Esophagus muscularis mucosa (tissue), 4 donors: ENCODE results near the gene MUS81. TPM values are rescaled to one million over a fixed set of nuclear protein-coding genes. Genes with fewer than 3 reads are reported as not detected.
"Not testable (repeated sequence)": the region's sequence is repeated elsewhere in the genome, so short reads cannot be mapped to it uniquely, and the experiment has no call there.

Experiments
- DNase-seq: peaks from one replicate; pipeline ENCODE4 v3.0.0-alpha.2; 2017; ENCODE audit errors: extremely low spot score
- H3K27ac ChIP-seq, 4 donors: fragments of 200-600 bp; sonication (generic); replicated peaks in 1 of 4; 1 replicate in 3 of 4; 2 replicates in 1 of 4; pipeline ENCODE4 v1.5.1; 2016 to 2019; ENCODE audit warnings: mild to moderate bottlenecking in 1 of 4
- H3K27me3 ChIP-seq, 4 donors: fragments of 200-600 bp; sonication (generic); one replicate each; pipeline versions ENCODE4 v1.5.1 to v1.6.0; 2016 to 2019
- H3K36me3 ChIP-seq, 4 donors: fragments of 200-600 bp; sonication (generic); one replicate each; pipeline ENCODE4 v1.5.1; 2016 to 2019
- H3K4me1 ChIP-seq, 4 donors: fragments of 200-600 bp; sonication (generic); one replicate each; pipeline ENCODE4 v1.5.1; 2016 to 2019
- H3K4me3 ChIP-seq, 4 donors: fragments of 200-600 bp; sonication (generic); 1 replicate in 2 of 4; 2 replicates in 2 of 4; pipeline ENCODE4 v1.5.1; 2016 to 2019; ENCODE audit warnings: mild to moderate bottlenecking in 4 of 4, moderate library complexity in 1 of 4
- H3K9me3 ChIP-seq, 4 donors: fragments of 200-600 bp; sonication (generic); 1 replicate in 3 of 4; 2 replicates in 1 of 4; pipeline ENCODE4 v1.5.1; 2016 to 2019
- EP300 ChIP-seq: sonication (generic); formaldehyde crosslinking; IDR thresholded peaks from one replicate; pipeline ENCODE4 v1.6.1; 2017; ENCODE audit warnings: antibody characterized with exemption
- POLR2A ChIP-seq: fragments of 450-650 bp; IDR thresholded peaks from one replicate; pipeline ENCODE4 v1.6.1; 2017; ENCODE audit warnings: antibody characterized with exemption, moderate library complexity, mild to moderate bottlenecking, low read depth
- POLR2AphosphoS5 ChIP-seq, 2 donors: sonication (generic); formaldehyde crosslinking; IDR thresholded peaks; one replicate each; pipeline ENCODE4 v1.6.1; 2017; ENCODE audit warnings: antibody characterized with exemption in 2 of 2
- WGBS: methylation state at CpG from one replicate; pipeline ENCODE4 v1.1.5; 2018; 5-methylcytosine and 5-hydroxymethylcytosine counted together
- intact Hi-C: fragments of 100-400 bp; cut with DNase I; formaldehyde crosslinking; loops from one replicate; pipeline ENCODE4 v1.15.1; 2023
- total RNA-seq, 4 donors: library from RNA; depleted of rRNA; stranded (reverse); fragments of >200 nt; gene quantifications; one replicate each; pipeline versions ENCODE4 v1.1.0 to v1.2.1, GENCODE V29; 2016
- TF ChIP-seq, protein P1 (sequence below), 3 experiments: fragments of 200-600 bp in 2 of 3; fragments of 450-650 bp in 1 of 3; sonication (generic) in 2 of 3; IDR thresholded peaks; one replicate each; pipeline ENCODE4 v1.5.1; 2017 to 2019; ENCODE audit warnings: antibody characterized with exemption in 3 of 3, mild to moderate bottlenecking in 2 of 3, moderate library complexity in 1 of 3

The MUS81 gene
- total RNA-seq, 4 donors from 2014 or later: 42.2 to 74.2 (median 58.3) TPM

DNA sequence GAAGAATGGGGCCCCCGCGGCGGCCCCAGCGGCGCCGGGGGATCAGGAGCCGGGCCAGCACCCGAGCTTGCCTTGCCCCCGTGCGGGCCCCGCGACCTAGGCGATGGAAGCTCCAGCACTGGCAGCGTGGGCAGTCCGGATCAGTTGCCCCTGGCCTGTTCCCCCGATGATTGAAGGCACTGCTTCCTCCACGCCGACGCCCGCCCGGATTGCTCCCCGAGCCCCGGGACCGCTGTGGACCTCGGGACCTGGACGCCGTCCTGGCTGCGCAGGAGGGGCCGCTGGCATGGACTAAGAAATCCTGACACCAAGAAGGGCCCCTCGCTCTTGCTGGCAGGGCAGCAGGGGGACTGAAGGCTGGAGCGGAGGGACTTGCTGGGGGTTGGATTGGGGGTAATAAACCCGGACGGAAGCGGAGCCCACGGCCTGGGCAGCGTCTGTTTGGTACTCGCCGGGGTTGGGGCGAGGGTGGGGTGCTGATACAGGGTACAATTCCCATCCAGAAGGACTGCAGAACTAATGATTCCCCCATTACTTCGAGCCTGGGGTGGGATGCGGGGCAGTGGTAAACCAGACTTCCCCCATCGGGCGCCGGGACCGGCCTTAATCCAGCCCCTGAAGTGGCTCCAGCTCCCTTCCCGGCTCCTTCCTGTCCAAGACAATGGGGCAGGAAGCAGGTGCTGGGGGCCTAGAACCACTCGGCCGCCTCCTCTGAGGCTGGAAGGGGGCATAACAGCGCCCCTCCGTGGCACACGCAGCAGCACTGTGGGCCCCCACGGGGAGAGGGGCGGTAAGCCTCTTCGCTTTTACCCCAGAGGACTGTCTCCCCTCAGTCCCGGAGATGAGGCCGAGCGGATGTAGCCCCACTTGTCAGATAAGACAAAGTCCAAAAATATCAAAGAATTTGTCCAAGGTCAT lies 31.2 kb downstream of the MUS81 start:
- TF ChIP-seq POLR2A: no peak
- no peak for TF ChIP-seq EP300
- TF ChIP-seq POLR2AphosphoS5 (IDR thresholded peaks at IDR 0.05): peak; percentile 71 to 75
- TF ChIP-seq, protein P1, sequence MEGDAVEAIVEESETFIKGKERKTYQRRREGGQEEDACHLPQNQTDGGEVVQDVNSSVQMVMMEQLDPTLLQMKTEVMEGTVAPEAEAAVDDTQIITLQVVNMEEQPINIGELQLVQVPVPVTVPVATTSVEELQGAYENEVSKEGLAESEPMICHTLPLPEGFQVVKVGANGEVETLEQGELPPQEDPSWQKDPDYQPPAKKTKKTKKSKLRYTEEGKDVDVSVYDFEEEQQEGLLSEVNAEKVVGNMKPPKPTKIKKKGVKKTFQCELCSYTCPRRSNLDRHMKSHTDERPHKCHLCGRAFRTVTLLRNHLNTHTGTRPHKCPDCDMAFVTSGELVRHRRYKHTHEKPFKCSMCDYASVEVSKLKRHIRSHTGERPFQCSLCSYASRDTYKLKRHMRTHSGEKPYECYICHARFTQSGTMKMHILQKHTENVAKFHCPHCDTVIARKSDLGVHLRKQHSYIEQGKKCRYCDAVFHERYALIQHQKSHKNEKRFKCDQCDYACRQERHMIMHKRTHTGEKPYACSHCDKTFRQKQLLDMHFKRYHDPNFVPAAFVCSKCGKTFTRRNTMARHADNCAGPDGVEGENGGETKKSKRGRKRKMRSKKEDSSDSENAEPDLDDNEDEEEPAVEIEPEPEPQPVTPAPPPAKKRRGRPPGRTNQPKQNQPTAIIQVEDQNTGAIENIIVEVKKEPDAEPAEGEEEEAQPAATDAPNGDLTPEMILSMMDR (IDR thresholded peaks at IDR 0.05): peak; percentile 20 to 38 (median 35)
- Histone ChIP-seq H3K9me3 (no peaks in the 10 kb centered on the region), H3K27me3 (no peaks in the 10 kb centered on the region), H3K4me1 (peaks cover 52 to 72% (median 67%) of the 10 kb centered on the region in 4 donors), H3K27ac (peak overlapping the region; percentile 96 to 100 (median 98)), H3K4me3 (peak overlapping the region; percentile 71 to 84 (median 82)), H3K36me3 (peaks cover 0 to 6% (median 2%) of the 10 kb centered on the region in 4 donors)
- WGBS: 9% methylated on average over 33 of the region's 57 CpGs
- no peak for DNase-seq
- intact Hi-C loops: no loop called here

DNA sequence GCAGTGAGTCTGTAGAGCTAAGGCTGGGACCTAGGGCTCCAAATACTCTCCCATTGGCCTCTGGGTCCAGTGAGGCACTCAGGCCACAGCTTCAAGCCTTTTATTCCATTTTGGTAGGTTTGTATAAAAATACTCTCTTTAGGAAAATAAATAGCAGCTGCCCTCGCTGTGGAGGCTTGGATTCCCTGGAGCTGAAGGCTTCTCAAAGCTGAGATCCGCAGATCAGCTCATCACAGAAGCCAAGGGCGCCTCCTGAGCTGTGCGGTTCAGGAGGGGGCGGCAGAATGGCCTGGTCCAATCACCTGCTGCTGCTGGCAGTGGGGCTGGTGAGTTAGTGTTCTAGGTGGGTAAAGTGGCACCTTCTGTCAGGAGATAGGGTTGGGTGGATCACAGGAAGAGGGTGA lies 31.9 kb downstream of the MUS81 start:
- 36% methylated on average over 4 of the region's 5 CpGs for WGBS

GRCh38 chr11:65892661-65893317 lies 32.6 kb downstream of the MUS81 start:
- H3K27me3 ChIP-seq: no peaks in the 10 kb centered on the region
- TF ChIP-seq EP300 (no peak), POLR2A (no peak), POLR2AphosphoS5 (IDR thresholded peaks at IDR 0.05) (no peak)
- TF ChIP-seq, protein P1 (IDR thresholded peaks at IDR 0.05): no peak
- H3K27ac ChIP-seq: peak overlapping the region; percentile 96 to 100 (median 98)
- H3K9me3 ChIP-seq: no peaks in the 10 kb centered on the region
- no peaks in the 10 kb centered on the region for H3K36me3 ChIP-seq
- peak overlapping the region in 3 of 4 donors; percentile 30 to 84 (median 84) for H3K4me3 ChIP-seq
- DNase-seq: no peak
- intact Hi-C loops: no loop called here
- WGBS: 72% methylated on average over 10 of the region's 10 CpGs
- H3K4me1 ChIP-seq: peaks cover 43 to 58% (median 55%) of the 10 kb centered on the region in 4 donors

More for the DNA sequence above, 31.9 kb downstream of the MUS81 start:
- Histone ChIP-seq H3K4me1 (peaks cover 49 to 65% (median 62%) of the 10 kb centered on the region in 4 donors), H3K27ac (peak overlapping the region; percentile 96 to 100 (median 98)), H3K4me3 (peak overlapping the region; percentile 71 to 84 (median 82))
- H3K9me3 ChIP-seq, DNase-seq, H3K36me3 ChIP-seq, intact Hi-C loops, H3K27me3 ChIP-seq: not testable (repeated sequence)

DNA sequence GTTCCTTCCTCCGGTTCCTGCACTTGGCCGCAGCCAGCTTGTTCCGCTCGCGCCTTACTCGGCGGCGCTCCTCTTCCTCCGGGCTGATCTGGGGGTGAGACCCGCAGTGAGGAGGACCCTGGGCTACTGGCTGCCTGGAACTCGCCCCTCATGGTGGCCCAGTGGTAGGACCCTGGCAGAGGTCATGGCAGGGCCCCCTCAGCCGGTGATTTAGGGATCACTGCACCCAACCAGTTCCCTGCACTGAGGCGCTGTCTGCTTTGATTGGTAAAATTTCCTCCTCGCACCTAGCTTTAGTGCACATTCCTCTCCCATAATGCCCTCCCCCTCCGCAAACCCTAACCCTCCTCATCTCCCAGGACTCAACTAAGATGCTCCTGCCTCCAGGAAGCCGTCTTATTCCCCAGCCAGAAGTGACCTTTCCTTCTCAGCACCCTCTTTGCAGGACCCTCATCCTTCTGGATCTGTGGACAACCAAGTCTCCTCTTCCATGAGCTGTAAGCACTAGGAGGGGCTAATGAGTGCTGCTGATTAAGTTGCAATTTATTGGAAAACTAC lies 33.9 kb downstream of the MUS81 start:
- WGBS: 59% methylated on average over 13 of the region's 16 CpGs
- no peak for TF ChIP-seq POLR2A
- TF ChIP-seq EP300: no peak
- no peak for TF ChIP-seq POLR2AphosphoS5 (IDR thresholded peaks at IDR 0.05)
- TF ChIP-seq, protein P1 (IDR thresholded peaks at IDR 0.05): no peak
- peaks cover 42 to 57% (median 51%) of the 10 kb centered on the region in 4 donors for H3K4me1 ChIP-seq
- H3K9me3 ChIP-seq: no peaks in the 10 kb centered on the region
- DNase-seq: no peak
- H3K36me3 ChIP-seq: no peaks in the 10 kb centered on the region
- intact Hi-C loops: no loop called here
- H3K4me3 ChIP-seq: peak overlapping the region; percentile 27 to 84 (median 57)
- H3K27me3 ChIP-seq: peaks cover 0 to 2% (median 0%) of the 10 kb centered on the region in 4 donors
- H3K27ac ChIP-seq: peak overlapping the region; percentile 96 to 100 (median 98)
